Panc1 (cell line): Measurements from ENCODE around the gene PTPRK. TPM values are rescaled to one million over a fixed set of nuclear protein-coding genes. Genes with fewer than 3 reads are reported as not detected.

Source experiments
- ATAC-seq: fragments of 200-7000 bp; cut with Tn5 transposase; 2 replicates; pipeline ENCODE4 v1.9.1; 2020; ENCODE audit warnings: mild to moderate bottlenecking, moderate library complexity
- BruUV-seq: library from RNA; stranded (reverse); fragments of 400-500 nt; replicated peaks from 2 replicates; lab custom pipeline; 2021; lab: Mats Ljungman, UMichigan
- CTCF ChIA-PET: fragments of 300-600 bp; sonication (Branson Sonifier 250); formaldehyde crosslinking; loops from one replicate; lab custom pipeline; 2022; ENCODE audit warnings: antibody characterized with exemption; lab: Charles Lee
- POLR2A ChIA-PET: fragments of 300-600 bp; sonication (Branson Sonifier 250); formaldehyde crosslinking; loops from one replicate; lab custom pipeline; 2022; ENCODE audit warnings: antibody characterized with exemption; lab: Charles Lee
- DNase-seq: peaks from one replicate; pipeline ENCODE4 v3.0.0-alpha.2; 2010; ENCODE audit warnings: low read depth, low spot score
- H3K27ac ChIP-seq: 2 replicates; pipeline ENCODE4 v1.5.1; 2011; ENCODE audit warnings: mild to moderate bottlenecking, low read length, inconsistent platforms
- H3K27me3 ChIP-seq: fragments of 200-500 bp; sonication (Bioruptor generic); 2 replicates; pipeline ENCODE4 v1.6.0; 2014; ENCODE audit warnings: low read length, inconsistent platforms; ENCODE audit not compliant: control insufficient read depth, insufficient read depth
- H3K36me3 ChIP-seq: fragments of 200-500 bp; sonication (Bioruptor generic); 2 replicates; pipeline ENCODE4 v1.5.1; 2014; ENCODE audit warnings: inconsistent platforms, mild to moderate bottlenecking, low read length, moderate library complexity; ENCODE audit not compliant: control insufficient read depth, insufficient read depth
- H3K4me1 ChIP-seq: 2 replicates; pipeline ENCODE4 v1.5.1; 2011; ENCODE audit warnings: inconsistent platforms, mild to moderate bottlenecking, low read length, moderate library complexity; ENCODE audit not compliant: control insufficient read depth, insufficient read depth
- H3K4me3 ChIP-seq, 2 experiments: 2 replicates each; pipeline ENCODE4 v1.5.1; 2011 to 2012; ENCODE audit warnings: low read depth in 2 of 2, low read length in 2 of 2, mild to moderate bottlenecking in 2 of 2, inconsistent platforms in 1 of 2, moderate library complexity in 1 of 2
- H3K9me3 ChIP-seq: fragments of 200-500 bp; sonication (Bioruptor generic); 2 replicates; pipeline ENCODE4 v1.5.1; 2014; ENCODE audit warnings: low read depth, mild to moderate bottlenecking, inconsistent platforms, low read length, moderate library complexity; ENCODE audit not compliant: control insufficient read depth, insufficient read depth
- CTCF ChIP-seq: fragments of 450-650 bp; IDR thresholded peaks from 2 replicates; pipeline ENCODE4 v1.5.1; 2017; ENCODE audit warnings: mild to moderate bottlenecking
- POLR2AphosphoS5 ChIP-seq: IDR thresholded peaks from 2 replicates; pipeline ENCODE4 v1.6.1; 2012; ENCODE audit warnings: mild to moderate bottlenecking, low read depth, low read length, moderate library complexity
- REST ChIP-seq, 2 experiments: IDR thresholded peaks; 2 replicates each; pipeline ENCODE4 v1.6.1; 2011 to 2012; ENCODE audit warnings: low read depth in 2 of 2, control low read depth in 1 of 2, low read length in 1 of 2, mild to moderate bottlenecking in 1 of 2, moderate library complexity in 1 of 2; ENCODE audit not compliant: insufficient read depth in 1 of 2
- SIN3A ChIP-seq: IDR thresholded peaks from 2 replicates; pipeline ENCODE4 v1.6.1; 2012; ENCODE audit warnings: low read depth, mild to moderate bottlenecking, low read length, moderate library complexity, borderline replicate concordance; ENCODE audit not compliant: insufficient read depth
- TCF7L2 ChIP-seq: IDR thresholded peaks from 2 replicates; pipeline ENCODE4 v1.6.1; 2011; ENCODE audit warnings: mild to moderate bottlenecking, low read depth, low read length, inconsistent platforms
- in situ Hi-C: cut with HindIII; loops from 2 replicates; pipeline ENCODE4 v1.10.0; 2016; ENCODE audit warnings: low sequenced_read_pairs, low pct_unique_long_range_greater_than_20kb
- intact Hi-C: fragments of 100-400 bp; cut with micrococcal nuclease; formaldehyde crosslinking; loops from one replicate; pipeline ENCODE4 v1.10.0; 2022; ENCODE audit not compliant: unreplicated experiment
- total RNA-seq: library from RNA; stranded (reverse); gene quantifications from one replicate; pipeline ENCODE4 v1.2.1, GENCODE V29; 2021; ENCODE audit not compliant: unreplicated experiment

PTPRK gene
- total RNA-seq, 1 experiment from 2014 or later = 61.8 TPM

- ATAC-seq (no peak), DNase-seq (no peak)
- H3K9me3 ChIP-seq = no peaks in the 10 kb centered on the region
- CTCF ChIA-PET = interaction anchor here (0.6 kb wide), 1 partner anchor 133 kb away, joined by 4 read pairs; no protein-coding TSS in a partner anchor
- POLR2A ChIA-PET = no interaction called here
- intact Hi-C loops = no loop called here
- BruUV-seq = no TSS peak
- no peaks in the 10 kb centered on the region for H3K36me3 ChIP-seq
- H3K4me3 ChIP-seq = no peak overlapping the region
- H3K27me3 ChIP-seq = no peaks in the 10 kb centered on the region
- H3K4me1 ChIP-seq = peaks cover 19% of the 10 kb centered on the region
- TF ChIP-seq TCF7L2 (no peak), REST (IDR thresholded peaks at IDR 0.05; ENCODE audit: insufficient read depth in 1 of 2, low read depth in 2 of 2, low read length in 1 of 2) (no peak), POLR2AphosphoS5 (no peak), CTCF (no peak), SIN3A (no peak)
- in situ Hi-C loops = no loop called here
- H3K27ac ChIP-seq = no peak overlapping the region
Measured at GRCh38 chr6:128370072-128370471, 150.3 kb downstream of the PTPRK start.

- peak; percentile 56 for ATAC-seq
- ChIA-PET CTCF (interaction anchor here (0.6 kb wide), 1 partner anchor 146 kb away, joined by 5 read pairs; no protein-coding TSS in a partner anchor), POLR2A (no interaction called here)
- Histone ChIP-seq H3K27me3 (no peaks in the 10 kb centered on the region), H3K27ac (peak overlapping the region; percentile 63), H3K9me3 (no peaks in the 10 kb centered on the region), H3K36me3 (no peaks in the 10 kb centered on the region), H3K4me3 (no peak overlapping the region), H3K4me1 (peaks cover 19% of the 10 kb centered on the region)
- in situ Hi-C loops (no loop called here), intact Hi-C loops (no loop called here)
- BruUV-seq = no TSS peak
- peak; percentile 76 for TF ChIP-seq TCF7L2
- TF ChIP-seq POLR2AphosphoS5 = no peak
- no peak for TF ChIP-seq SIN3A
- TF ChIP-seq REST (IDR thresholded peaks at IDR 0.05; ENCODE audit: insufficient read depth in 1 of 2, low read depth in 2 of 2, low read length in 1 of 2) = no peak
- no peak for TF ChIP-seq CTCF
- no peak for DNase-seq
Measured at GRCh38 chr6:128368213-128368944, 152.0 kb downstream of the PTPRK start.
